Hepatocyte (in vitro differentiated cells): ENCODE measurements around the gene PLP1. TPM values are rescaled to one million over a fixed set of nuclear protein-coding genes. Genes with fewer than 3 reads are reported as not detected.

Source experiments
- DNase-seq: peaks from one replicate; pipeline ENCODE4 v3.0.0-alpha.2; 2016; ENCODE audit warnings: low spot score
- H2AFZ ChIP-seq: fragments of 200-600 bp; sonication (generic); 2 replicates; pipeline ENCODE4 v1.6.0; 2016; ENCODE audit warnings: antibody characterized with exemption, mild to moderate bottlenecking
- H3K27ac ChIP-seq: fragments of 200-600 bp; sonication (generic); 2 replicates; pipeline ENCODE4 v1.5.1; 2016; ENCODE audit warnings: mild to moderate bottlenecking
- H3K27me3 ChIP-seq: fragments of 200-600 bp; sonication (generic); 2 replicates; pipeline ENCODE4 v1.6.1; 2016
- H3K36me3 ChIP-seq: fragments of 200-600 bp; sonication (generic); replicated peaks from 2 replicates; pipeline ENCODE4 v1.5.1; 2016; ENCODE audit warnings: low read depth; ENCODE audit not compliant: insufficient read depth
- H3K4me1 ChIP-seq: fragments of 200-600 bp; sonication (generic); 2 replicates; pipeline ENCODE4 v1.5.1; 2016; ENCODE audit warnings: mild to moderate bottlenecking, moderate library complexity; ENCODE audit not compliant: insufficient read depth
- H3K4me2 ChIP-seq: fragments of 200-600 bp; sonication (generic); 2 replicates; pipeline ENCODE4 v1.6.0; 2016
- H3K4me3 ChIP-seq: fragments of 200-600 bp; sonication (generic); 2 replicates; pipeline ENCODE4 v1.5.1; 2016; ENCODE audit warnings: mild to moderate bottlenecking
- H3K79me2 ChIP-seq: fragments of 200-600 bp; sonication (generic); 2 replicates; pipeline ENCODE4 v1.6.0; 2017; ENCODE audit warnings: mild to moderate bottlenecking
- H3K9me2 ChIP-seq: fragments of 200-600 bp; sonication (generic); replicated peaks from 2 replicates; pipeline ENCODE4 v1.6.0; 2017; ENCODE audit warnings: mild to moderate bottlenecking; ENCODE audit not compliant: insufficient read depth
- H3K9me3 ChIP-seq: fragments of 200-600 bp; sonication (generic); 2 replicates; pipeline ENCODE4 v1.5.1; 2016; ENCODE audit warnings: low read depth, mild to moderate bottlenecking
- H4K20me1 ChIP-seq: fragments of 200-600 bp; sonication (generic); 2 replicates; pipeline ENCODE4 v1.6.0; 2016; ENCODE audit warnings: mild to moderate bottlenecking; ENCODE audit not compliant: insufficient read depth, poor library complexity, severe bottlenecking
- EZH2 ChIP-seq: fragments of 200-600 bp; sonication (generic); IDR thresholded peaks from 2 replicates; pipeline ENCODE4 v1.6.1; 2016; ENCODE audit warnings: antibody characterized with exemption, mild to moderate bottlenecking, borderline replicate concordance
- EZH2phosphoT487 ChIP-seq: fragments of 200-600 bp; sonication (generic); IDR thresholded peaks from one replicate; pipeline ENCODE4 v1.6.1; 2018; ENCODE audit warnings: antibody characterized with exemption, mild to moderate bottlenecking, low read depth, moderate library complexity; ENCODE audit not compliant: unreplicated experiment, severe bottlenecking
- WGBS: methylation state at CpG from one replicate; pipeline ENCODE4 v1.1.6; 2016; ENCODE audit warnings: low lambda C conversion rate; ENCODE audit errors: missing lambda C conversion rate; 5-methylcytosine and 5-hydroxymethylcytosine counted together
- polyA plus RNA-seq: library from polyadenylated mRNA; unstranded; fragments of >200 nt; fragmentation: Nextera tagmentation; extraction: Ambion mirVana; gene quantifications from 2 replicates; pipeline ENCODE4 v1.2.1, GENCODE V29; 2016
- total RNA-seq: library from RNA; depleted of rRNA; stranded (reverse); fragments of >200 nt; gene quantifications from 2 replicates; pipeline ENCODE4 v1.2.3, GENCODE V29; 2014
- TF ChIP-seq, protein P1 (sequence below): fragments of 200-600 bp; sonication (generic); IDR thresholded peaks from 2 replicates; pipeline ENCODE4 v1.5.1; 2016; ENCODE audit warnings: antibody characterized with exemption, mild to moderate bottlenecking; ENCODE audit not compliant: poor library complexity

Gene PLP1
- total and polyA plus RNA-seq, 2 experiments from 2014 or later: 1.1 to 1.5 TPM

DNA sequence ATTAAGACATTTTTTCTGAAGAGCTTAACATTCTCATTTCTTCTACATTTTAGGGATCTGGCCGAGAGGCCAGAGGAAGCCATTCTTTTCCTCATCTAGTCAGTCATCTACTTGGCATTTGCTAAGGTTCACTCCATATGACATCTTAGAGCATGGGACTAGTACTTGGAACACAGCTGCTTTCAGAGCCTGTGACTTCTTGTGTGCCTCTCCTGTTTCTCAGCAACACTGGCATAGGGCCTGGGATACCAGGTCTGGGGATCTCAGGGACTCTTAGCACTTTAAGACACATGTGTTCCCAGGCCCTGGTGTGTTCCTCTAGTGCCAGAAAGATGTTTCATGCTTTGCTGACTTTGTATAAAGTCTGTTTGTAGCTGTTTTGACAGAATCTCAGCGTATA lies 7.3 kb downstream of the PLP1 start:
- H4K20me1 ChIP-seq: no peaks in the 10 kb centered on the region
- no peak for DNase-seq
- 56% methylated on average over 2 of the region's 2 CpGs for WGBS
- H3K4me1 ChIP-seq: no peaks in the 10 kb centered on the region
- H3K27ac ChIP-seq: no peak overlapping the region
- H3K9me3 ChIP-seq: no peaks in the 10 kb centered on the region
- no peaks in the 10 kb centered on the region for H3K36me3 ChIP-seq
- H3K4me2 ChIP-seq: no peak overlapping the region
- H3K9me2 ChIP-seq: no peaks in the 10 kb centered on the region
- H3K79me2 ChIP-seq: no peaks in the 10 kb centered on the region
- no peak overlapping the region for H2AFZ ChIP-seq
- no peak overlapping the region for H3K4me3 ChIP-seq
- no peaks in the 10 kb centered on the region for H3K27me3 ChIP-seq
- TF ChIP-seq, protein P1, sequence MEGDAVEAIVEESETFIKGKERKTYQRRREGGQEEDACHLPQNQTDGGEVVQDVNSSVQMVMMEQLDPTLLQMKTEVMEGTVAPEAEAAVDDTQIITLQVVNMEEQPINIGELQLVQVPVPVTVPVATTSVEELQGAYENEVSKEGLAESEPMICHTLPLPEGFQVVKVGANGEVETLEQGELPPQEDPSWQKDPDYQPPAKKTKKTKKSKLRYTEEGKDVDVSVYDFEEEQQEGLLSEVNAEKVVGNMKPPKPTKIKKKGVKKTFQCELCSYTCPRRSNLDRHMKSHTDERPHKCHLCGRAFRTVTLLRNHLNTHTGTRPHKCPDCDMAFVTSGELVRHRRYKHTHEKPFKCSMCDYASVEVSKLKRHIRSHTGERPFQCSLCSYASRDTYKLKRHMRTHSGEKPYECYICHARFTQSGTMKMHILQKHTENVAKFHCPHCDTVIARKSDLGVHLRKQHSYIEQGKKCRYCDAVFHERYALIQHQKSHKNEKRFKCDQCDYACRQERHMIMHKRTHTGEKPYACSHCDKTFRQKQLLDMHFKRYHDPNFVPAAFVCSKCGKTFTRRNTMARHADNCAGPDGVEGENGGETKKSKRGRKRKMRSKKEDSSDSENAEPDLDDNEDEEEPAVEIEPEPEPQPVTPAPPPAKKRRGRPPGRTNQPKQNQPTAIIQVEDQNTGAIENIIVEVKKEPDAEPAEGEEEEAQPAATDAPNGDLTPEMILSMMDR: no peak
- no peak for TF ChIP-seq EZH2
- no peak for TF ChIP-seq EZH2phosphoT487

DNA sequence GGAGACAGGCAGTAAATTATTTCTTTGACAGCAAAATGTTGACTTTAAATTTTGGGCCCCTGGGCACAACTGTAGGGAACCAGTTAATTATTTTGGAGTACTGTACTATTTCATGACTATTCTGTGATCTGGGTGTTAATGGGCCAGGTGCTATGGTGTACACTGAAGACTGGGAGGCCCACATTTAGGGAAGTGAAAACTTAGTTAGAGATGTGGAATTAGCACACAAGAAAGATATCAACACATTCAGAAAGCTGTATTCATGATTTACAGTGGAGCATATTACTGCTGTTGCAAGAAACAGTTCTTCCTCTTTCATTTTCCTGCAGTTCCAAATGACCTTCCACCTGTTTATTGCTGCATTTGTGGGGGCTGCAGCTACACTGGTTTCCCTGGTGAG lies 12.4 kb downstream of the PLP1 start:
- Histone ChIP-seq H4K20me1 (no peaks in the 10 kb centered on the region), H3K4me2 (no peak overlapping the region), H3K4me3 (no peak overlapping the region), H3K9me2 (no peaks in the 10 kb centered on the region), H3K27ac (no peak overlapping the region), H3K27me3 (no peaks in the 10 kb centered on the region), H2AFZ (no peak overlapping the region), H3K4me1 (no peaks in the 10 kb centered on the region), H3K36me3 (no peaks in the 10 kb centered on the region), H3K79me2 (no peaks in the 10 kb centered on the region), H3K9me3 (no peaks in the 10 kb centered on the region)
- TF ChIP-seq EZH2phosphoT487 (no peak), EZH2 (no peak)
- TF ChIP-seq, protein P1: no peak
- no peak for DNase-seq

GRCh38 chrX:103791228-103791627 lies 14.6 kb downstream of the PLP1 start:
- Histone ChIP-seq H3K27ac (no peak overlapping the region), H3K4me1 (no peaks in the 10 kb centered on the region), H2AFZ (no peak overlapping the region), H3K79me2 (no peaks in the 10 kb centered on the region), H3K4me3 (no peak overlapping the region), H3K9me3 (no peaks in the 10 kb centered on the region), H3K27me3 (no peaks in the 10 kb centered on the region), H3K9me2 (no peaks in the 10 kb centered on the region), H3K36me3 (no peaks in the 10 kb centered on the region), H3K4me2 (no peak overlapping the region), H4K20me1 (no peaks in the 10 kb centered on the region)
- WGBS: 73% methylated on average over 4 of the region's 4 CpGs
- TF ChIP-seq, protein P1: no peak
- TF ChIP-seq EZH2phosphoT487 (no peak), EZH2 (no peak)
- no peak for DNase-seq
